Activated CD4-positive, alpha-beta T cell treated with anti-CD3 and anti-CD28 coated beads for 36 hours (primary cell): ENCODE data around the gene GNG12. TPM values are rescaled to one million over a fixed set of nuclear protein-coding genes. Genes with fewer than 3 reads are reported as not detected.

Experiments used
- ATAC-seq: fragments of 200-7000 bp; cut with Tn5 transposase; one replicate; pipeline ENCODE4 v1.10.0; 2021; ENCODE audit warnings: mild to moderate bottlenecking, moderate library complexity
- CTCF ChIA-PET: fragments of 350-600 bp; sonication (Branson Sonifier 250); formaldehyde crosslinking; loops from one replicate; lab custom pipeline; 2021; ENCODE audit warnings: antibody characterized with exemption; lab: Charles Lee
- POLR2A ChIA-PET: fragments of 350-600 bp; sonication (Branson Sonifier 250); formaldehyde crosslinking; loops from one replicate; lab custom pipeline; 2021; ENCODE audit warnings: antibody characterized with exemption, inconsistent platforms; lab: Charles Lee
- DNase-seq: peaks from one replicate; pipeline ENCODE4 v3.0.0-alpha.2; 2020
- H3K27ac Mint-ChIP-seq: one replicate; pipeline ENCODE4 v1.8.0; 2021; ENCODE audit warnings: mixed read lengths
- H3K27me3 Mint-ChIP-seq: one replicate; pipeline ENCODE4 v1.8.0; 2021; ENCODE audit warnings: mixed read lengths
- H3K36me3 Mint-ChIP-seq: one replicate; pipeline ENCODE4 v1.8.0; 2021; ENCODE audit warnings: low read depth, mixed read lengths
- H3K4me1 Mint-ChIP-seq: one replicate; pipeline ENCODE4 v1.8.0; 2021; ENCODE audit warnings: mixed read lengths
- H3K4me3 Mint-ChIP-seq: one replicate; pipeline ENCODE4 v1.8.0; 2021; ENCODE audit warnings: mild to moderate bottlenecking, moderate library complexity, mixed read lengths
- H3K9me3 Mint-ChIP-seq: one replicate; pipeline ENCODE4 v1.8.0; 2021; ENCODE audit warnings: low read depth, mixed read lengths
- intact Hi-C, 2 experiments: fragments of 100-400 bp; cut with DNase I in 1 of 2; cut with micrococcal nuclease in 1 of 2; formaldehyde crosslinking; loops; one replicate each; pipeline versions ENCODE4 v1.14.2 to v1.15.1; 2022 to 2024; cut with DNase I, micrococcal nuclease
- total RNA-seq, 2 experiments: library from RNA; stranded (reverse); gene quantifications; one replicate each; pipeline ENCODE4 v1.2.3, GENCODE V29; 2021

Gene GNG12
- total RNA-seq, 2 experiments from 2014 or later = 0.07 to 0.11 TPM

- POLR2A ChIA-PET = interaction anchor here (1.1 kb wide), 1 partner anchor 41 kb away, joined by 5 read pairs; no protein-coding TSS in a partner anchor
Measured at GRCh38 chr1:67683316-67683715, 150.0 kb downstream of the GNG12 start.

DNA sequence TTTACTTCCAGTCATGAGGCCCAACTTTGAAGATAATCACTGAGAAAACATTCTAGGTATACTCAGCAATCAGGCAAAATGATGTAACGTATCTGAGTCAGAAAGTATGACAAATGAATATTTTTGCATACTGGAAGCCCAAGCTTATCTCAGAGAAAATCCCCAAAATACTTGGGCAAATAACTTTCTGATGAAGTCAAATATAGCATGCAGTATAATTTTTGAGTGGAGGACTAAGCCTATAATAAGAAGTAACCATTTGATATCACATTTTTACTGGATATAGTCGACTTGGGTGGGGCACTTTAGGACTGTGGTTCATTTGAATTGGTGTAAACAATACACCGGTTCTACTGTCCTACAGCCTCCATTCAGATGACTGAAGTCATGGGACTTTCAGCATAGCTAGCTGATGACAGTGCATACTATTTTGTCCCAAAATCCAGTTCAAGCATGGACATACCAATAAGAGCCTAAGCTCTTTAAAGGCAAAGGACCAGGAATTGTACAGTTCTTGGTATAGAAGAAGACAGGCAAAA, 150.5 kb downstream of the GNG12 start:
- POLR2A ChIA-PET = no interaction called here

More at GRCh38 chr1:67683316-67683715, 150.0 kb downstream of the GNG12 start:
- CTCF ChIA-PET = interaction anchor here (0.8 to 5.0 kb wide), 5 partner anchors 18 to 151 kb away, joined by 3 to 27 read pairs (median 3); no protein-coding TSS in a partner anchor
- Mint-ChIP-seq H3K9me3 (no peaks in the 10 kb centered on the region), H3K27ac (peak overlapping the region; percentile 83), H3K4me3 (peak overlapping the region; percentile 42), H3K36me3 (peaks cover 16% of the 10 kb centered on the region), H3K27me3 (no peaks in the 10 kb centered on the region), H3K4me1 (peaks cover 41% of the 10 kb centered on the region)
- intact Hi-C loops = loop anchor here (1.0 to 10.0 kb wide), 6 partner anchors 345 to 811 kb away; partner anchors contain the start of genes DEPDC1 (in 1 of the 2) and IL12RB2 (in 1 of the 2)
- DNase-seq (no peak), ATAC-seq (no peak)

DNA sequence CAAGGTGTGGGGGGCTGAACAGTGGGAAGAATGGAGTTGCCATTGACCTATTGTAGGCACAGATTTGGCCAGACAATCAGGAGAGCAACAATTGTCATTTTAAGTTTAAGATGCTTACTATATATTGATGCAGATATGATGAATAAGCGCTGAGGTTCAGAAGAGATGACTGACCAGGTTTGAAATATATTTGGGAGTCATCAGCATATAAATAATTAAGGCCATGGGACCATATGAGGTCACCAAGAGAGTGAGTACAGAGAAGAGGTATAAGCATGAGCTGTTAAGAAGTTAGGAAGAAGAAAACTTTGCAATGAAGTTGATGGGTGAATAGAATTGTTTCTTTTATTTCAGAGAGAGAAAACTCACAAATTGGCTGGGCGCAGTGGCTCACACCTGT, 152.8 kb downstream of the GNG12 start:
- DNase-seq (no peak), ATAC-seq (no peak)
- ChIA-PET CTCF (no interaction called here), POLR2A (no interaction called here)
- Mint-ChIP-seq H3K27ac (no peak overlapping the region), H3K4me1 (peaks cover 29% of the 10 kb centered on the region), H3K27me3 (no peaks in the 10 kb centered on the region), H3K9me3 (no peaks in the 10 kb centered on the region), H3K4me3 (no peak overlapping the region), H3K36me3 (no peaks in the 10 kb centered on the region)
- intact Hi-C loops = loop anchor here (5.0 to 10.0 kb wide), 5 partner anchors 376 to 814 kb away; partner anchors contain the start of genes DEPDC1 (in 1 of the 2) and IL12RB2 (in 1 of the 2)

More for the DNA sequence above, 150.5 kb downstream of the GNG12 start:
- intact Hi-C loops = loop anchor here (1.0 to 10.0 kb wide), 7 partner anchors 8 to 812 kb away; partner anchors contain the start of genes DEPDC1 (in 1 of the 2) and IL12RB2 (in 1 of the 2)
- H3K9me3 Mint-ChIP-seq = no peaks in the 10 kb centered on the region
- CTCF ChIA-PET = interaction anchor here (0.8 to 5.0 kb wide), 4 partner anchors 58 to 150 kb away, joined by 3 to 27 read pairs (median 7); no protein-coding TSS in a partner anchor
- DNase-seq (no peak), ATAC-seq (no peak)
- no peak overlapping the region for H3K27ac Mint-ChIP-seq
- H3K36me3 Mint-ChIP-seq = peaks cover 13% of the 10 kb centered on the region
- peaks cover 38% of the 10 kb centered on the region for H3K4me1 Mint-ChIP-seq
- no peak overlapping the region for H3K4me3 Mint-ChIP-seq
- no peaks in the 10 kb centered on the region for H3K27me3 Mint-ChIP-seq

DNA sequence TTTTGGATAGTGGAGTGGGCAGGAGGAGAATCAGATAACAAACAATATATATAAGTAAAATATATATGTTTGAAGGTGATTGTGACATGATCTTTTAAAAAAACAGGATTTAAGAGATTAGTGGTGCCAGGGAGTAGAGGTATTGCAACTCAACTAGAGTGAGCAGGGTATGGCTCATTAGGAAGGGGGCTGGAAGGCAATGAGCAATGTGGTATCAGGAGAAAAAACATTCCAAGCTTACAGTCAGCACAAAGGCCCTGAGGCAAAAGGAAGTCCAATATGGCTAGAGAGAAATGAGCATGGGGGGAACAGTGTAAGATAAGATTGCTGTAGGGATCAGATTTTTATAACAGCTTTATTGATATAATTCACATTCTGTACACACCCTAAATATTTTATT, 153.6 kb downstream of the GNG12 start:
- Mint-ChIP-seq H3K27me3 (no peaks in the 10 kb centered on the region), H3K4me3 (no peak overlapping the region), H3K36me3 (no peaks in the 10 kb centered on the region), H3K4me1 (peaks cover 36% of the 10 kb centered on the region), H3K27ac (no peak overlapping the region), H3K9me3 (no peaks in the 10 kb centered on the region)
- ATAC-seq (no peak), DNase-seq (no peak)
- ChIA-PET POLR2A (no interaction called here), CTCF (no interaction called here)
- intact Hi-C loops = loop anchor here (5.0 to 10.0 kb wide), 5 partner anchors 375 to 815 kb away; partner anchors contain the start of genes DEPDC1 (in 1 of the 2) and IL12RB2 (in 1 of the 2)

DNA sequence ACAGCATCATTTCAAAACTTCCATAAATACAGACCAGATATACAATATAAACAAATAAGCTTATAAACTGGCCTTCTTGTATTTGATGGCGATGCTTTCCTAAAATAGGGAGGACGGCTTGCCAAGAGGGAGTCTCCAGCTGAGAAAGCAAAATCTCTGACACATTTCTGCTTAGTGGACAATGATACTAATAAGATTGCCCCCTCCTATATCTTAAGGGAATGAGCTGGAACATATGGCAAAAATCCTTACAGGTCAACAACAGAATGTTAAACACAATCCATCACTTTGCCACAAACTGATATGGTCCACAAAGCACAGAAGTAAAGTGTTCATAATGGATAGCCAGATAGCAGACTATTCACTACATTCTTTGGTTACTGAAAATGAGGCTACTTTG, 155.3 kb downstream of the GNG12 start:
- Mint-ChIP-seq H3K4me1 (peaks cover 31% of the 10 kb centered on the region), H3K36me3 (no peaks in the 10 kb centered on the region), H3K27ac (no peak overlapping the region), H3K27me3 (no peaks in the 10 kb centered on the region), H3K4me3 (no peak overlapping the region), H3K9me3 (no peaks in the 10 kb centered on the region)
- CTCF ChIA-PET = interaction anchor here (0.6 to 1.0 kb wide), 3 partner anchors 13 to 206 kb away, joined by 3 read pairs; no protein-coding TSS in a partner anchor
- DNase-seq (no peak), ATAC-seq (no peak)
- intact Hi-C loops = no loop called here
- POLR2A ChIA-PET = no interaction called here

- no peak for ATAC-seq
- no peak for DNase-seq
- intact Hi-C loops = no loop called here
- no peak overlapping the region for H3K27ac Mint-ChIP-seq
- ChIA-PET CTCF (interaction anchor here (0.6 kb wide), 1 partner anchor 465 kb away, joined by 3 read pairs; no protein-coding TSS in a partner anchor), POLR2A (no interaction called here)
- no peak overlapping the region for H3K4me3 Mint-ChIP-seq
- H3K9me3 Mint-ChIP-seq = no peaks in the 10 kb centered on the region
- no peaks in the 10 kb centered on the region for H3K36me3 Mint-ChIP-seq
- H3K4me1 Mint-ChIP-seq = peaks cover 26% of the 10 kb centered on the region
- no peaks in the 10 kb centered on the region for H3K27me3 Mint-ChIP-seq
Measured at GRCh38 chr1:67677408-67677807, 155.9 kb downstream of the GNG12 start.

DNA sequence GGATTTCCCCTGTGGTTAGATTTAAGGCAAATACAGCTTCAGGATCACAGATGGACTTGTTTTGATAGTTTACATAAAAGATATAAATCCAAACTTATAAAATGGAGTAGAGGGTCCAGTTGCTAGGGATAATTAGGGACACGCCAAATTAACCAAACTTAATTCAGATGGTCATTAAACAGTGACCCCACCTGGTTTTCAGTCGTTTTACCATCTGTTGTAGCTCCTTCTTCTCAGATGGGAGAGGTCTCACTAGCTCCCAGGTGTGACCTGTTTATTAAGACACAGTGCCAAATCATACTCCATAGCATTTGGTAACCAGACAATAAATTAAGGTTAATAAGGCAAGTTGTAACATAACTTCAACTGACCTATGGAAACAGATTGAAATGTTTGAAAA, 156.3 kb downstream of the GNG12 start:
- intact Hi-C loops = no loop called here
- H3K4me3 Mint-ChIP-seq = no peak overlapping the region
- no peak for ATAC-seq
- ChIA-PET POLR2A (no interaction called here), CTCF (interaction anchor here (0.6 to 1.6 kb wide), 3 partner anchors 83 to 464 kb away, joined by 3 to 5 read pairs (median 4); no protein-coding TSS in a partner anchor)
- no peaks in the 10 kb centered on the region for H3K27me3 Mint-ChIP-seq
- H3K4me1 Mint-ChIP-seq = peaks cover 23% of the 10 kb centered on the region
- H3K27ac Mint-ChIP-seq = no peak overlapping the region
- no peaks in the 10 kb centered on the region for H3K36me3 Mint-ChIP-seq
- H3K9me3 Mint-ChIP-seq = no peaks in the 10 kb centered on the region
- no peak for DNase-seq

DNA sequence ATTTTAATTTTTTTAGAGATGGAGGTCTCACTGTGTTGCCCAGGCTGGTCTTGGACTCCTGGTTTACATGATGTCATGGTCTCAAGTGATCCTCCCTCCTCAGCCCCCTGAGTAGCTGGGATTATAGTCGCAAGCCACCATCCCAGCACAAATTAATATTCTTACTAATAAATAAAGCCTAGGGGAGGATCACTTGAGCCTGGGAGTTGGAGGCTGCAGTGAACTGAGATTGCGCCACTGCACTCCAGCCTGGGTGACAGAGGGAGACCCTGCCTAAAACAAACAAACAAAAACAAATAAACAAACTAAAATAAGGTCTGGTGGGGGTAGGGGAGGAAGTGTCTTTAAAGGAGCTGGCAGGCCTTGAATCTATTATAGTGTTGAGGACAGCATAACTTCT, 157.0 kb downstream of the GNG12 start:
- Mint-ChIP-seq H3K9me3 (no peaks in the 10 kb centered on the region), H3K27ac (no peak overlapping the region), H3K4me1 (peaks cover 21% of the 10 kb centered on the region), H3K27me3 (no peaks in the 10 kb centered on the region), H3K4me3 (no peak overlapping the region), H3K36me3 (no peaks in the 10 kb centered on the region)
- CTCF ChIA-PET = interaction anchor here (0.6 to 1.6 kb wide), 3 partner anchors 84 to 164 kb away, joined by 3 to 5 read pairs (median 4); no protein-coding TSS in a partner anchor
- no peak for ATAC-seq
- intact Hi-C loops = no loop called here
- DNase-seq = no peak
- POLR2A ChIA-PET = no interaction called here

DNA sequence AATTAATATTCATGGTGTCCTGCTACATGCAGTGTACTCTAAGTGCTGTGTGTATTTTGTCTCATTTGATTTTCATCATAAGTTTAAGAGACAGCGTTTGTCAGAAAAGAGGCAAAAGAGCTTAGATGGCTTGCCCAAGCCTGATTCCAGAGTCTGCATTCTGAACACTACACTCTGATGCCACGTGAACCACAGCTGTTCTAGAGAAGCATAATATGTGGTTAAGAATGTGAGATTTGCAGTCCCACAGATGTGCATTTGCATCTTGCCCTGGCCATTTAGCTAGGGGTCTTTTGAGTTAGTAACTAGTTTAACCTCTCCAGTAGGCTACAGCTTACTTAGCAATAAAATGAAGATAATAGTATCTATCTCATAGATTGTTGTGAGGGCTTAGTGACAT, 157.5 kb downstream of the GNG12 start:
- Mint-ChIP-seq H3K4me3 (no peak overlapping the region), H3K27me3 (peaks cover under 1% of the 10 kb centered on the region), H3K4me1 (peaks cover 21% of the 10 kb centered on the region), H3K9me3 (no peaks in the 10 kb centered on the region), H3K27ac (no peak overlapping the region), H3K36me3 (no peaks in the 10 kb centered on the region)
- ATAC-seq (no peak), DNase-seq (no peak)
- ChIA-PET POLR2A (no interaction called here), CTCF (interaction anchor here (0.6 to 1.6 kb wide), 3 partner anchors 84 to 164 kb away, joined by 3 to 5 read pairs (median 4); no protein-coding TSS in a partner anchor)
- intact Hi-C loops = no loop called here

GRCh38 chr1:67674260-67675011, 158.8 kb downstream of the GNG12 start:
- H3K4me1 Mint-ChIP-seq = peaks cover 21% of the 10 kb centered on the region
- H3K4me3 Mint-ChIP-seq = peak overlapping the region; percentile 45
- H3K27ac Mint-ChIP-seq = peak overlapping the region; percentile 78
- peak; percentile 63 for DNase-seq
- CTCF ChIA-PET = interaction anchor here (1.1 to 1.7 kb wide), 8 partner anchors 10 to 113 kb away, joined by 3 to 11 read pairs (median 4); no protein-coding TSS in a partner anchor
- H3K36me3 Mint-ChIP-seq = no peaks in the 10 kb centered on the region
- peaks cover 2% of the 10 kb centered on the region for H3K27me3 Mint-ChIP-seq
- intact Hi-C loops = loop anchor here in 1 of 2 experiments (1.0 kb wide), 1 partner anchor 8 kb away; no protein-coding TSS in a partner anchor
- H3K9me3 Mint-ChIP-seq = no peaks in the 10 kb centered on the region
- peak; percentile 95 for ATAC-seq
- POLR2A ChIA-PET = no interaction called here
